Measurements from ENCODE around the gene BLVRA.

DNA sequence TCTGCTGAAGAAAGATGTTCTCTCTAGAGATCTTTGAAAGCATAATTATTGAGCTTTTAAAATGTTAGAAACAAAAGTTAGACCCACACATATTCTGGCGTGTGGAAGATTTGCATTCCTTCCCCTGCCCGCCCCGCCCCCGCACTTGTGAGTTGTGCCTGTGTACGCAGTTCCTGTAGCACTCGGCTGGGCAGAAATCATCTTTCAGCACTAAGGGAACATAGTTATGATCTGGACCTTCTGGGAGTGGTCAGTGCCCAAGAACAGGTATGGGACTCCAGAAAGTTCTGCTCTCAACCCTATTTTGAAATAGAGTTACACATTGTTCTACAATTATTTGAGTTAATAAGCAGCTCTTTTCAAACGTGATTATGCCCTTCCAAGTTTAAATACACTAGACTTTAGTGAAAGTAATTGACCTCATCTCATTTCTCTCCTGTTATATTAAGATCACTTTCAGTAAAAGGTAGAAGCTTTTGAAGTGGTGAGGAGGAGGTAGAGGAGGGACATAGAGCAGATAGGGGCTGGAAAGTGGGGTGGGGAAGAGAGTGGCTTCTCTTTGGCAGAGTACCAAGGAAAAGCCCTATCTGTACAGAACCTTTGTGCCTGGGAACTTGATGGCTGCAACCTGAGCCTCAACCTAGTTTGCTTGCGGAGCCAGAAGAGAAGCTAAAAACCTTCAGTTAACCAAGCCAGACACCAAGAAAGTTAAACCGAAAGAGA is 5.7 kb downstream of the BLVRA start:
- TF ChIP-seq, protein P1, sequence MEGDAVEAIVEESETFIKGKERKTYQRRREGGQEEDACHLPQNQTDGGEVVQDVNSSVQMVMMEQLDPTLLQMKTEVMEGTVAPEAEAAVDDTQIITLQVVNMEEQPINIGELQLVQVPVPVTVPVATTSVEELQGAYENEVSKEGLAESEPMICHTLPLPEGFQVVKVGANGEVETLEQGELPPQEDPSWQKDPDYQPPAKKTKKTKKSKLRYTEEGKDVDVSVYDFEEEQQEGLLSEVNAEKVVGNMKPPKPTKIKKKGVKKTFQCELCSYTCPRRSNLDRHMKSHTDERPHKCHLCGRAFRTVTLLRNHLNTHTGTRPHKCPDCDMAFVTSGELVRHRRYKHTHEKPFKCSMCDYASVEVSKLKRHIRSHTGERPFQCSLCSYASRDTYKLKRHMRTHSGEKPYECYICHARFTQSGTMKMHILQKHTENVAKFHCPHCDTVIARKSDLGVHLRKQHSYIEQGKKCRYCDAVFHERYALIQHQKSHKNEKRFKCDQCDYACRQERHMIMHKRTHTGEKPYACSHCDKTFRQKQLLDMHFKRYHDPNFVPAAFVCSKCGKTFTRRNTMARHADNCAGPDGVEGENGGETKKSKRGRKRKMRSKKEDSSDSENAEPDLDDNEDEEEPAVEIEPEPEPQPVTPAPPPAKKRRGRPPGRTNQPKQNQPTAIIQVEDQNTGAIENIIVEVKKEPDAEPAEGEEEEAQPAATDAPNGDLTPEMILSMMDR (IDR thresholded peaks at IDR 0.05), result no peak
- TF ChIP-seq POLR2A (IDR thresholded peaks at IDR 0.05), result no peak

All from lower leg skin (tissue), 3 donors.